ENCODE results near the gene PRKG1. TPM values are rescaled to one million over a fixed set of nuclear protein-coding genes. Genes with fewer than 3 reads are reported as not detected.

The PRKG1 gene
- total RNA-seq, 1 experiment from 2014 or later, result 7.4 TPM

DNA sequence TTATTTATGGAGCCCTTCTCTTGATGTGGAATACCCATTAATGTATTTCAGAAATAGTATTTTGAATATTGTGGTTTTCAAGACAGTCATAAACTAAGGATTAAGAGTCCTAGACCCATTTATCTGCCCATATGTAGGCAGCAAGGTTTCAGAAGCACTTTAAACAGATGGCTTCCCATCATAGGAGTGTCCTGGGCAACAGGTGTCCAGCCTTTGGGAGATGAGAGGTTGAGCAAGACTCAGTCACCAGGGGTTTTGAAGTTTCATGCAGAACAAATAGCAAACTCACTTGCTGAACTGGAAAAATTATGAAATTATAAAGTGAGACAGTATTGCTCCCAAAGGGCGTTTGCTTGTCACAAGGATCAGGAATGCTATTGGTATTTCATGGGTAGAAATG is 818.0 kb downstream of the PRKG1 start:
- H3F3A ChIP-seq (ENCODE audit: low read length, unreplicated experiment), result no peaks in the 10 kb centered on the region
- H3K36me3 ChIP-seq (ENCODE audit: low read depth, low read length), result no peaks in the 10 kb centered on the region
- no peaks in the 10 kb centered on the region for H3K79me2 ChIP-seq (ENCODE audit: low read length)
- ATAC-seq (no peak), DNase-seq (no peak)
- H3K27ac ChIP-seq (ENCODE audit: low read length), result no peak overlapping the region
- H3K9ac ChIP-seq (ENCODE audit: low read length), result no peak overlapping the region
- TF ChIP-seq, protein P1, sequence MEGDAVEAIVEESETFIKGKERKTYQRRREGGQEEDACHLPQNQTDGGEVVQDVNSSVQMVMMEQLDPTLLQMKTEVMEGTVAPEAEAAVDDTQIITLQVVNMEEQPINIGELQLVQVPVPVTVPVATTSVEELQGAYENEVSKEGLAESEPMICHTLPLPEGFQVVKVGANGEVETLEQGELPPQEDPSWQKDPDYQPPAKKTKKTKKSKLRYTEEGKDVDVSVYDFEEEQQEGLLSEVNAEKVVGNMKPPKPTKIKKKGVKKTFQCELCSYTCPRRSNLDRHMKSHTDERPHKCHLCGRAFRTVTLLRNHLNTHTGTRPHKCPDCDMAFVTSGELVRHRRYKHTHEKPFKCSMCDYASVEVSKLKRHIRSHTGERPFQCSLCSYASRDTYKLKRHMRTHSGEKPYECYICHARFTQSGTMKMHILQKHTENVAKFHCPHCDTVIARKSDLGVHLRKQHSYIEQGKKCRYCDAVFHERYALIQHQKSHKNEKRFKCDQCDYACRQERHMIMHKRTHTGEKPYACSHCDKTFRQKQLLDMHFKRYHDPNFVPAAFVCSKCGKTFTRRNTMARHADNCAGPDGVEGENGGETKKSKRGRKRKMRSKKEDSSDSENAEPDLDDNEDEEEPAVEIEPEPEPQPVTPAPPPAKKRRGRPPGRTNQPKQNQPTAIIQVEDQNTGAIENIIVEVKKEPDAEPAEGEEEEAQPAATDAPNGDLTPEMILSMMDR (conservative IDR thresholded peaks at IDR 0.05; ENCODE audit: low read depth, low read length), result no peak
- TF ChIP-seq EZH2 (IDR thresholded peaks at IDR 0.05; ENCODE audit: low read length, unreplicated experiment) (no peak), EZH2phosphoT487 (IDR thresholded peaks at IDR 0.05; ENCODE audit: borderline replicate concordance, low read length) (no peak)
- no peaks in the 10 kb centered on the region for H4K20me1 ChIP-seq (ENCODE audit: low read length)
- H3K9me3 ChIP-seq (ENCODE audit: low read length), result no peaks in the 10 kb centered on the region
- POLR2A ChIA-PET (ENCODE audit: unreplicated experiment), result no interaction called here
- no peak overlapping the region for H3K4me2 ChIP-seq (ENCODE audit: low read length)
- H3K9me2 ChIP-seq (replicated peaks; ENCODE audit: low read length), result no peaks in the 10 kb centered on the region
- CTCF ChIA-PET, result no interaction called here
- no TSS peak for BruUV-seq (replicated peaks)
- no peaks in the 10 kb centered on the region for H3K27me3 ChIP-seq (ENCODE audit: low read length)
- no peak overlapping the region for H3K4me3 ChIP-seq (ENCODE audit: low read length)
- intact Hi-C loops (cut with micrococcal nuclease), result loop anchor here (5.0 kb wide), 3 partner anchors 325 to 885 kb away; no protein-coding TSS in a partner anchor
- H3K4me1 ChIP-seq (ENCODE audit: insufficient read depth, low read length), result no peaks in the 10 kb centered on the region
- H2AFZ ChIP-seq (ENCODE audit: low read length), result no peak overlapping the region

DNA sequence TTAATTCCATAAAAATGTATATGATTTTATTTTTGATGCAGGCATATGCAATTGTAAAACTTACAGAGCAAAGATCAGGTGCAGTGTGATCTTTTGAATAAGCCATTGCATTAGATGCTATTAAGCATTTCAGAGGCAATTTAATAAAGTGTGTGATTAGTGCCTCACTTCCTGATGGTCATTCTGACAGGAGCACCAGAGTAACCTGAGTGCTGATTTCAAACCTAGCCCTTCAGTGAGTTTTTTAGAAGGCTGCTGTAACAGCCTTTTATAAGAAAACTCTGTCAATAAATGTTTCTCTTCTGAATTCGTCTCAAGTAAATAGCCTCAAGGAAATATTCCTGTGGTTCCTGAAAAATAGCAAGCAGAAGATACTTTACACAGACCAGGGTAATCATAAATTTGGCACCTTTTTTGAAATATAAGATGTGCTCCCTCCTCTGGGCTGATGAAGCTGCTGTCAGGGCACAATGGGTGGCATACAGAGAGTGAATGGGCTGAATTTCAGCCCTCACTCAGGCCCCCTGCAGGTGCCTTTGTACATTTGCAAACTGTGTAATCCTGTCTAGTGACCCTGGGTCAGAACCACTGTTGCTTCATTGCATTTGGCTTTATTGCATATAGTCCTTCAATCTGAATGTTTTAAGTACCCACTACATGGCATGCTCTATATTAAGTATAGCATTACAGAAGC is 818.8 kb downstream of the PRKG1 start:
- ChIA-PET CTCF (no interaction called here), POLR2A (ENCODE audit: unreplicated experiment) (no interaction called here)
- H3K9me2 ChIP-seq (replicated peaks; ENCODE audit: low read length), result no peaks in the 10 kb centered on the region
- no peaks in the 10 kb centered on the region for H3F3A ChIP-seq (ENCODE audit: low read length, unreplicated experiment)
- no peak overlapping the region for H3K27ac ChIP-seq (ENCODE audit: low read length)
- no peak overlapping the region for H3K9ac ChIP-seq (ENCODE audit: low read length)
- DNase-seq (peak; percentile 85), ATAC-seq (peak; percentile 93)
- no peaks in the 10 kb centered on the region for H3K27me3 ChIP-seq (ENCODE audit: low read length)
- no peak overlapping the region for H3K4me2 ChIP-seq (ENCODE audit: low read length)
- no peaks in the 10 kb centered on the region for H3K79me2 ChIP-seq (ENCODE audit: low read length)
- no peak overlapping the region for H2AFZ ChIP-seq (ENCODE audit: low read length)
- intact Hi-C loops (cut with micrococcal nuclease), result loop anchor here (1.0 to 5.0 kb wide), 6 partner anchors 14 to 886 kb away; partner anchors contain the start of gene CSTF2T
- no peak overlapping the region for H3K4me3 ChIP-seq (ENCODE audit: low read length)
- H3K36me3 ChIP-seq (ENCODE audit: low read depth, low read length), result no peaks in the 10 kb centered on the region
- H3K9me3 ChIP-seq (ENCODE audit: low read length), result no peaks in the 10 kb centered on the region
- TF ChIP-seq EZH2phosphoT487 (IDR thresholded peaks at IDR 0.05; ENCODE audit: borderline replicate concordance, low read length), result no peak
- TF ChIP-seq, protein P1 (conservative IDR thresholded peaks at IDR 0.05; ENCODE audit: low read depth, low read length), result peak; percentile 98
- no peaks in the 10 kb centered on the region for H4K20me1 ChIP-seq (ENCODE audit: low read length)
- no TSS peak for BruUV-seq (replicated peaks)
- H3K4me1 ChIP-seq (ENCODE audit: insufficient read depth, low read length), result no peaks in the 10 kb centered on the region
